Measurements from ENCODE around the gene NDUFV1. TPM values are rescaled to one million over a fixed set of nuclear protein-coding genes. Genes with fewer than 3 reads are reported as not detected.

NDUFV1 gene
- total and polyA plus RNA-seq, 2 experiments from 2014 or later, result 136 to 168 TPM

DNA sequence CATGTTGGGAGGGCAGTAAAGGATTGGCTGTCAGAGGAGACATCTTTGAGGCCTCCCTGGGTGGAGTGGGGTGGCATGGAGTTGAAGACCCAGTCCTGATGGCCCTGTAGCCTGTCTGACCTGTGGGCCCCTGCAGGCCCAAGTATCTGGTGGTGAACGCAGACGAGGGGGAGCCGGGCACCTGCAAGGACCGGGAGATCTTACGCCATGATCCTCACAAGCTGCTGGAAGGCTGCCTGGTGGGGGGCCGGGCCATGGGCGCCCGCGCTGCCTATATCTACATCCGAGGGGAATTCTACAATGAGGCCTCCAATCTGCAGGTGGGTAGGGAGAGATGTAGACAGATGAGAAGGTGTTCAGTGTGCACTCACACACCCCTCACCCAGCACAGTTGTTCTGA is 2.6 kb downstream of the NDUFV1 start:
- Histone ChIP-seq H3K4me1 (ENCODE audit: insufficient read depth) (peaks cover 5% of the 10 kb centered on the region; the same call in 1 of the 2 replicates), H3K27me3 (replicated peaks; ENCODE audit: insufficient read depth) (no peaks in the 10 kb centered on the region), H3F3A (ENCODE audit: insufficient read depth) (no peaks in the 10 kb centered on the region), H3K9ac (no peak overlapping the region), H3K79me2 (ENCODE audit: insufficient read depth) (peaks cover 22% of the 10 kb centered on the region), H3K9me2 (ENCODE audit: insufficient read depth) (no peaks in the 10 kb centered on the region), H3K4me2 (ENCODE audit: unreplicated experiment) (no peak overlapping the region), H4K20me1 (ENCODE audit: insufficient read depth) (no peaks in the 10 kb centered on the region), H2AFZ (no peak overlapping the region), H3K4me3 (no peak overlapping the region), H3K9me3 (ENCODE audit: low read depth) (no peaks in the 10 kb centered on the region), H3K36me3 (ENCODE audit: low read depth) (no peaks in the 10 kb centered on the region; the same call in 1 of the 2 replicates), H3K27ac (no peak overlapping the region)
- 84 to 91% methylated on average over 10 of the region's 10 CpGs for WGBS, 2 experiments (ENCODE audit: low coverage in 1 of 2, low lambda C conversion rate in 2 of 2, missing lambda C conversion rate in 2 of 2)
- TF ChIP-seq EZH2phosphoT487 (IDR thresholded peaks at IDR 0.05; ENCODE audit: insufficient read depth, low read depth), result no peak
- TF ChIP-seq EZH2 (IDR thresholded peaks at IDR 0.05; ENCODE audit: insufficient read depth, poor library complexity, severe bottlenecking), result no peak
- no peak for DNase-seq
- in situ Hi-C loops (cut with MboI), result no loop called here

DNA sequence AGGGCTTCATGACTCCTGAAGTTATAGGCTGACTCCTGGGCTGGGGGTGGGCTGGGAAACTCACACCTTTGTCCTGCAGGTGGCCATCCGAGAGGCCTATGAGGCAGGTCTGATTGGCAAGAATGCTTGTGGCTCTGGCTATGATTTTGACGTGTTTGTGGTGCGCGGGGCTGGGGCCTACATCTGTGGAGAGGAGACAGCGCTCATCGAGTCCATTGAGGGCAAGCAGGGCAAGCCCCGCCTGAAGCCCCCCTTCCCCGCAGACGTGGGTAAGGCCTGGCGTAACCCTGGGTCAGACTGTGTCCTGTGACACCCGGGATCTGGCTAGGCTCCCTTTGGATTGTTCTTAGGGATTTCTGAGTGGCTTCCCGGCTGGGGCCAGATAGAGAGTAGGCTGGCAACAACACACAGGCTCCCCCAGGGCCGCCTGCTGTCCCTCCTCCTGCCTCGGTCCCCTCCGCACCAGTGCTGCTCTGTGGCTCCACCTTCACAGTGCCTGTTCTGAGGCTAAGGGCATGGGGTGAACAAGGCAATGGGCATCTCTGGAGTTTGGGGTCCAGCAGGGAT is 3.6 kb downstream of the NDUFV1 start:
- H3F3A ChIP-seq (ENCODE audit: insufficient read depth), result no peaks in the 10 kb centered on the region
- H3K9me3 ChIP-seq (ENCODE audit: low read depth), result no peaks in the 10 kb centered on the region
- no peak overlapping the region for H3K4me3 ChIP-seq
- no peaks in the 10 kb centered on the region for H3K9me2 ChIP-seq (ENCODE audit: insufficient read depth)
- no peak overlapping the region for H3K4me2 ChIP-seq (ENCODE audit: unreplicated experiment)
- no peak overlapping the region for H2AFZ ChIP-seq
- no peak overlapping the region for H3K27ac ChIP-seq
- H3K4me1 ChIP-seq (ENCODE audit: insufficient read depth), result peaks cover 5% of the 10 kb centered on the region; the same call in 1 of the 2 replicates
- H4K20me1 ChIP-seq (ENCODE audit: insufficient read depth), result no peaks in the 10 kb centered on the region
- no peaks in the 10 kb centered on the region for H3K27me3 ChIP-seq (replicated peaks; ENCODE audit: insufficient read depth)
- DNase-seq, result no peak
- 78 to 85% methylated on average over 14 to 15 of the region's 15 CpGs for WGBS, 2 experiments (ENCODE audit: low coverage in 1 of 2, low lambda C conversion rate in 2 of 2, missing lambda C conversion rate in 2 of 2)
- TF ChIP-seq EZH2 (IDR thresholded peaks at IDR 0.05; ENCODE audit: insufficient read depth, poor library complexity, severe bottlenecking), result no peak
- no peak for TF ChIP-seq EZH2phosphoT487 (IDR thresholded peaks at IDR 0.05; ENCODE audit: insufficient read depth, low read depth)
- no peaks in the 10 kb centered on the region; the same call in 1 of the 2 replicates for H3K36me3 ChIP-seq (ENCODE audit: low read depth)
- H3K79me2 ChIP-seq (ENCODE audit: insufficient read depth), result peaks cover 22% of the 10 kb centered on the region
- in situ Hi-C loops (cut with MboI), result no loop called here
- H3K9ac ChIP-seq, result no peak overlapping the region

DNA sequence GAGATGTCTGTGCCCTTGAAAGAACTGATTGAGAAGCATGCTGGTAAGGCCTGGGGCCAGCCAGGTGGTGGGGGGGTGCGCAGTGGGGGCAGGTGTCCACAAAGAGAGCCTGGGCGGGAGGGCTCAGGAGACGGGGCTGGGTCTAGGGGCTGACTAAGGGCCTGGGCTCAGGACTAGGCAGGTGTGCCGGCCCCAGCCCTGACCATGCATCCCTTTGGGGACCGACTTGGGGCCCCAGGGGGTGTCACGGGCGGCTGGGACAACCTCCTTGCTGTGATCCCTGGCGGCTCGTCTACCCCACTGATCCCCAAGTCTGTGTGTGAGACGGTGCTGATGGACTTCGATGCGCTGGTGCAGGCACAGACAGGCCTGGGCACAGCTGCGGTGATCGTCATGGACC is 4.4 kb downstream of the NDUFV1 start:
- DNase-seq, result no peak
- H3K9me2 ChIP-seq (ENCODE audit: insufficient read depth), result no peaks in the 10 kb centered on the region
- H3K9me3 ChIP-seq (ENCODE audit: low read depth), result no peaks in the 10 kb centered on the region
- no peaks in the 10 kb centered on the region; the same call in 1 of the 2 replicates for H3K36me3 ChIP-seq (ENCODE audit: low read depth)
- no peak overlapping the region for H3K4me2 ChIP-seq (ENCODE audit: unreplicated experiment)
- no peak overlapping the region for H2AFZ ChIP-seq
- peaks cover 22% of the 10 kb centered on the region for H3K79me2 ChIP-seq (ENCODE audit: insufficient read depth)
- peaks cover 5% of the 10 kb centered on the region; the same call in 1 of the 2 replicates for H3K4me1 ChIP-seq (ENCODE audit: insufficient read depth)
- no peaks in the 10 kb centered on the region for H4K20me1 ChIP-seq (ENCODE audit: insufficient read depth)
- TF ChIP-seq EZH2phosphoT487 (IDR thresholded peaks at IDR 0.05; ENCODE audit: insufficient read depth, low read depth) (no peak), EZH2 (IDR thresholded peaks at IDR 0.05; ENCODE audit: insufficient read depth, poor library complexity, severe bottlenecking) (no peak)
- H3K9ac ChIP-seq, result no peak overlapping the region
- 90 to 92% methylated on average over 8 to 14 of the region's 14 CpGs for WGBS, 2 experiments (ENCODE audit: low coverage in 1 of 2, low lambda C conversion rate in 2 of 2, missing lambda C conversion rate in 2 of 2)
- no peaks in the 10 kb centered on the region for H3F3A ChIP-seq (ENCODE audit: insufficient read depth)
- H3K4me3 ChIP-seq, result no peak overlapping the region
- H3K27me3 ChIP-seq (replicated peaks; ENCODE audit: insufficient read depth), result peaks cover 6% of the 10 kb centered on the region; the same call in 1 of the 2 replicates
- in situ Hi-C loops (cut with MboI), result no loop called here
- H3K27ac ChIP-seq, result no peak overlapping the region

DNA sequence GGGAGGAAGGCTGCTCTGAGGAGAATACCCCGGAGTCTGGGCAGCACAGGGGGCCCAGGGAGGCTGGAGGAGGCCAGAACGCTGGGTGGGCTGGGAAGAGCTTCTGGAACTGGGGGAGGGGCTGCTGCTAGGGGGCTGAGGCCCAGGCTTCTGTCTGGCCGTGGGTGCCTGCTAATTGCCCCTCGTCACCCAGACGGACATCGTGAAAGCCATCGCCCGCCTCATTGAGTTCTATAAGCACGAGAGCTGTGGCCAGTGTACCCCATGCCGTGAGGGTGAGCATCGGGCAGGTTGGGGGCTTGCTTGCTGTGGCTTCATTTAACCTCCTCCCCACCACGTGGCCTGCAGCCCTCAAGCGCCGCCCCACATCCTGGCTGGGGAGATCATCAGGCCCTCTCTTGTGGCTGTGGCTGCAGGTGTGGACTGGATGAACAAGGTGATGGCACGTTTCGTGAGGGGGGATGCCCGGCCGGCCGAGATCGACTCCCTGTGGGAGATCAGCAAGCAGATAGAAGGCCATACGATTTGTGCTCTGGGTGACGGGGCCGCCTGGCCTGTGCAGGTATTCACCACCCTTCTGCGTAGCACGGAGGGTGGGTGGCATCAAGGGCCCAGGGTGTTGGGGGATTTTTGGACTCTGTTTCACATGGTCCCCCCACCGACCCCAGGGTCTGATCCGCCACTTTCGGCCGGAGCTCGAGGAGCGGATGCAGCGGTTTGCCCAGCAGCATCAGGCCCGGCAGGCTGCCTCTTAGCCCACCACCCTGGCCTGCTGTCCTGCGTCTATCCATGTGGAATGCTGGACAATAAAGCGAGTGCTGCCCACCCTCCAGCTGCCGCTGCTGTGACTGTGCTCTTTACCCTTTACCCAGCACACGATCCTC is 5.2 kb downstream of the NDUFV1 start:
- WGBS, 2 experiments (ENCODE audit: low coverage in 1 of 2, low lambda C conversion rate in 2 of 2, missing lambda C conversion rate in 2 of 2), result 89 to 92% methylated on average over 31 to 37 of the region's 37 CpGs
- no peaks in the 10 kb centered on the region for H4K20me1 ChIP-seq (ENCODE audit: insufficient read depth)

More for the DNA sequence above, 5.2 kb downstream of the NDUFV1 start:
- no peak overlapping the region for H3K4me3 ChIP-seq
- in situ Hi-C loops (cut with MboI), result no loop called here
- H3K36me3 ChIP-seq (ENCODE audit: low read depth), result no peaks in the 10 kb centered on the region; the same call in 1 of the 2 replicates
- H3K4me2 ChIP-seq (ENCODE audit: unreplicated experiment), result no peak overlapping the region
- H3K27ac ChIP-seq, result no peak overlapping the region
- no peaks in the 10 kb centered on the region for H3K9me2 ChIP-seq (ENCODE audit: insufficient read depth)
- no peaks in the 10 kb centered on the region for H3F3A ChIP-seq (ENCODE audit: insufficient read depth)
- H3K9ac ChIP-seq, result no peak overlapping the region
- DNase-seq, result no peak
- no peak overlapping the region for H2AFZ ChIP-seq
- H3K27me3 ChIP-seq (replicated peaks; ENCODE audit: insufficient read depth), result peaks cover 7% of the 10 kb centered on the region
- H3K4me1 ChIP-seq (ENCODE audit: insufficient read depth), result peaks cover 5% of the 10 kb centered on the region; the same call in 1 of the 2 replicates
- TF ChIP-seq EZH2phosphoT487 (IDR thresholded peaks at IDR 0.05; ENCODE audit: insufficient read depth, low read depth) (no peak), EZH2 (IDR thresholded peaks at IDR 0.05; ENCODE audit: insufficient read depth, poor library complexity, severe bottlenecking) (no peak)
- H3K79me2 ChIP-seq (ENCODE audit: insufficient read depth), result peaks cover 20% of the 10 kb centered on the region
- no peaks in the 10 kb centered on the region for H3K9me3 ChIP-seq (ENCODE audit: low read depth)

Data from GM23248 (cell line).